Measurements from ENCODE around the gene ACTR1A. TPM values are rescaled to one million over a fixed set of nuclear protein-coding genes. Genes with fewer than 3 reads are reported as not detected.

The ACTR1A gene
- polyA plus RNA-seq, 3 donors: 72.7 to 79.4 (median 79.0) TPM

DNA sequence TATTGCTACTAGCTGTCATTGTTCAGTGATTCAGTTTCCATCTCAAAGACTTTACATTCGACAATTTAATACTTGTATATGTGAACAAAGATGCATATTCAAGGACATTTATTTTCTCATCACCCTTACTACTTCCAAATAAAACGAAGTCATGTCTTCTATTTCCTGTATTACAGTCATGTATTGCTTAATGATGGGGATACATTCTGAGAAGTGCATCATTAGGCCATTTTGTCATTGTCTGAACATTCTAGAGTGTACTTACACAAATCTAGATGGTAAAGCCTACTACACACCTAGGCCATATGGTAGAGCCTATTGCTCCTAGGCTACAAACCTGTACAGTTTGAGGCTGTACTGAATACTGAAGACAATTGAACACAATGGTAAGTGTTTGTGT is 57.7 kb downstream of the ACTR1A start:
- H3K4me3 Mint-ChIP-seq: no peak overlapping the region
- WGBS (ENCODE audit: insufficient coverage): no CpG with 5 or more reads among the region's 2 CpGs
- intact Hi-C loops (cut with micrococcal nuclease): no loop called here

DNA sequence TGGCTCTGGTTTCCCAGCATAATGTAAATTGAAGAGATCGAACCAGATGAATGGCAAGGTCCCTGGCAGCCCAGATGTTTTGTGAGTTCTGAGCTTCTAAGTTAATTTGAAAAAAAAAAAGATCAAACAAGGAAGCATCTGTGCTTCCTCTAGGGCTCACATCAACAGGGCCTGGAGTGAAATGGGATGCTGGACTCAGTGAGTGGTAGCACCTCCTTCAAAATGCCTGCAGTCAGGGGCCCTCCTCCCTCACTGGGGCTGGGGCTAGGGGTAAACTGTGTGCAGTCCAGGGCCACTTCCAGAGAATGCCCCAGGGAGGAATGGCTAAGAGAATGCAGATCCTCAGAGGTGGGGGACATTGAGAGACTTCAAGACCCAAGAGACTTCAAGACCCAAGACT is 64.1 kb downstream of the ACTR1A start:
- peaks cover 21 to 25% of the 10 kb centered on the region in 2 donors for H3K4me1 ChIP-seq (ENCODE audit: control insufficient read depth in 1 of 2, insufficient read depth in 2 of 2, low read length in 2 of 2)

More for the DNA sequence above, 57.7 kb downstream of the ACTR1A start:
- H2AFZ ChIP-seq (ENCODE audit: insufficient read depth, low read depth, low read length, poor library complexity, severe bottlenecking): no peak overlapping the region
- no peaks in the 10 kb centered on the region for H3K36me3 ChIP-seq (replicated peaks in 1 of 2; ENCODE audit: control insufficient read depth in 1 of 2, insufficient read depth in 2 of 2, low read length in 2 of 2)
- TF ChIP-seq, protein P1, sequence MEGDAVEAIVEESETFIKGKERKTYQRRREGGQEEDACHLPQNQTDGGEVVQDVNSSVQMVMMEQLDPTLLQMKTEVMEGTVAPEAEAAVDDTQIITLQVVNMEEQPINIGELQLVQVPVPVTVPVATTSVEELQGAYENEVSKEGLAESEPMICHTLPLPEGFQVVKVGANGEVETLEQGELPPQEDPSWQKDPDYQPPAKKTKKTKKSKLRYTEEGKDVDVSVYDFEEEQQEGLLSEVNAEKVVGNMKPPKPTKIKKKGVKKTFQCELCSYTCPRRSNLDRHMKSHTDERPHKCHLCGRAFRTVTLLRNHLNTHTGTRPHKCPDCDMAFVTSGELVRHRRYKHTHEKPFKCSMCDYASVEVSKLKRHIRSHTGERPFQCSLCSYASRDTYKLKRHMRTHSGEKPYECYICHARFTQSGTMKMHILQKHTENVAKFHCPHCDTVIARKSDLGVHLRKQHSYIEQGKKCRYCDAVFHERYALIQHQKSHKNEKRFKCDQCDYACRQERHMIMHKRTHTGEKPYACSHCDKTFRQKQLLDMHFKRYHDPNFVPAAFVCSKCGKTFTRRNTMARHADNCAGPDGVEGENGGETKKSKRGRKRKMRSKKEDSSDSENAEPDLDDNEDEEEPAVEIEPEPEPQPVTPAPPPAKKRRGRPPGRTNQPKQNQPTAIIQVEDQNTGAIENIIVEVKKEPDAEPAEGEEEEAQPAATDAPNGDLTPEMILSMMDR (IDR thresholded peaks at IDR 0.05): no peak
- peak overlapping the region in 1 of 2 donors; percentile 44 for H3K27ac ChIP-seq (ENCODE audit: low read depth in 1 of 2, low read length in 2 of 2)
- H3K4me1 Mint-ChIP-seq: peaks cover 11% of the 10 kb centered on the region
- no peaks in the 10 kb centered on the region for H3K9me3 ChIP-seq (replicated peaks in 1 of 2; ENCODE audit: control insufficient read depth in 1 of 2, insufficient read depth in 1 of 2, low read length in 2 of 2)
- H3K27me3 Mint-ChIP-seq (ENCODE audit: low read depth in 3 of 3): peaks cover 0 to 3% (median 2%) of the 10 kb centered on the region in 3 donors
- DNase-seq: peak in 2 of 3 donors; percentile 60 to 64
- peaks cover 0 to 3% (median 0%) of the 10 kb centered on the region in 7 donors for H3K9me3 Mint-ChIP-seq
- no peaks in the 10 kb centered on the region for H3K36me3 Mint-ChIP-seq
- H3K27ac Mint-ChIP-seq: peak overlapping the region in 3 of 7 donors; percentile 4 to 54 (median 21)
- H3K27me3 ChIP-seq (ENCODE audit: control insufficient read depth in 2 of 2, insufficient read depth in 2 of 2, low read length in 2 of 2): no peaks in the 10 kb centered on the region
- no peak overlapping the region for H3K9ac ChIP-seq (ENCODE audit: insufficient read depth, low read length, poor library complexity, severe bottlenecking)
- peak overlapping the region; percentile 5 for H3K4me2 ChIP-seq (replicated peaks; ENCODE audit: extremely low read depth, low read length, poor library complexity, severe bottlenecking)
- H3K4me3 ChIP-seq (replicated peaks in 1 of 3; ENCODE audit: low read depth in 2 of 3, low read length in 3 of 3): no peak overlapping the region
- H3K79me2 ChIP-seq (ENCODE audit: insufficient read depth, low read length): no peaks in the 10 kb centered on the region
- H4K20me1 ChIP-seq (ENCODE audit: insufficient read depth, low read length): no peaks in the 10 kb centered on the region
- H3K4me1 ChIP-seq (ENCODE audit: control insufficient read depth in 1 of 2, insufficient read depth in 2 of 2, low read length in 2 of 2): peaks cover 13 to 25% of the 10 kb centered on the region in 2 donors

More for the DNA sequence above, 64.1 kb downstream of the ACTR1A start:
- Mint-ChIP-seq H3K4me1 (peaks cover 34% of the 10 kb centered on the region), H3K9me3 (peaks cover 0 to 1% (median 0%) of the 10 kb centered on the region in 7 donors), H3K27me3 (ENCODE audit: low read depth in 3 of 3) (peaks cover 0 to 3% (median 2%) of the 10 kb centered on the region in 3 donors), H3K36me3 (no peaks in the 10 kb centered on the region), H3K27ac (no peak overlapping the region), H3K4me3 (no peak overlapping the region)
- Histone ChIP-seq H3K79me2 (ENCODE audit: insufficient read depth, low read length) (no peaks in the 10 kb centered on the region), H3K9ac (ENCODE audit: insufficient read depth, low read length, poor library complexity, severe bottlenecking) (no peak overlapping the region), H2AFZ (ENCODE audit: insufficient read depth, low read depth, low read length, poor library complexity, severe bottlenecking) (no peak overlapping the region), H3K27ac (ENCODE audit: low read depth in 1 of 2, low read length in 2 of 2) (no peak overlapping the region), H3K9me3 (replicated peaks in 1 of 2; ENCODE audit: control insufficient read depth in 1 of 2, insufficient read depth in 1 of 2, low read length in 2 of 2) (no peaks in the 10 kb centered on the region), H3K4me3 (replicated peaks in 1 of 3; ENCODE audit: low read depth in 2 of 3, low read length in 3 of 3) (no peak overlapping the region), H4K20me1 (ENCODE audit: insufficient read depth, low read length) (no peaks in the 10 kb centered on the region), H3K27me3 (ENCODE audit: control insufficient read depth in 2 of 2, insufficient read depth in 2 of 2, low read length in 2 of 2) (no peaks in the 10 kb centered on the region), H3K36me3 (replicated peaks in 1 of 2; ENCODE audit: control insufficient read depth in 1 of 2, insufficient read depth in 2 of 2, low read length in 2 of 2) (no peaks in the 10 kb centered on the region), H3K4me2 (replicated peaks; ENCODE audit: extremely low read depth, low read length, poor library complexity, severe bottlenecking) (no peak overlapping the region)
- intact Hi-C loops (cut with micrococcal nuclease): loop anchor here in 1 of 2 donors (5.0 kb wide), 1 partner anchor 39 kb away; no protein-coding TSS in a partner anchor
- DNase-seq: no peak
- TF ChIP-seq, protein P1 (IDR thresholded peaks at IDR 0.05): no peak
- WGBS (ENCODE audit: insufficient coverage): 0% methylated on average over 1 of the region's 1 CpG
